Astrocyte of the cerebellum (primary cell): ENCODE results near the gene TTBK2.

Source experiments
- DNase-seq: peaks from one replicate; pipeline ENCODE4 v3.0.0-alpha.2; 2011; ENCODE audit warnings: low read depth
- H3K4me3 ChIP-seq: 2 replicates; pipeline ENCODE4 v1.5.1; 2011; ENCODE audit warnings: mild to moderate bottlenecking, low read depth, low read length, moderate library complexity
- CTCF ChIP-seq: IDR thresholded peaks from 2 replicates; pipeline ENCODE4 v1.5.1; 2012; ENCODE audit warnings: low read length, low read depth, moderate library complexity, mild to moderate bottlenecking; ENCODE audit errors: missing control alignments
- in situ Hi-C: cut with HindIII; loops from 2 replicates; pipeline ENCODE4 v1.10.0; 2017; ENCODE audit warnings: low sequenced_read_pairs

The TTBK2 gene

GRCh38 chr15:42728560-42728959 is 192.0 kb downstream of the TTBK2 start:
- in situ Hi-C loops: no loop called here
- DNase-seq: no peak
- TF ChIP-seq CTCF: no peak
- H3K4me3 ChIP-seq: no peak overlapping the region

GRCh38 chr15:42727750-42728381 is 192.7 kb downstream of the TTBK2 start:
- DNase-seq: no peak
- no peak for TF ChIP-seq CTCF
- no peak overlapping the region for H3K4me3 ChIP-seq
- in situ Hi-C loops: no loop called here

- in situ Hi-C loops: no loop called here
- TF ChIP-seq CTCF: no peak
- DNase-seq: no peak
- H3K4me3 ChIP-seq: no peak overlapping the region
These were observed 194.5 kb downstream of the TTBK2 start for GRCh38 chr15:42726114-42726513.

GRCh38 chr15:42725331-42725903 is 195.2 kb downstream of the TTBK2 start:
- no peak for TF ChIP-seq CTCF
- no peak for DNase-seq
- in situ Hi-C loops: no loop called here
- H3K4me3 ChIP-seq: no peak overlapping the region

GRCh38 chr15:42724276-42724675 is 196.3 kb downstream of the TTBK2 start:
- no peak for DNase-seq
- in situ Hi-C loops: no loop called here
- no peak for TF ChIP-seq CTCF
- no peak overlapping the region for H3K4me3 ChIP-seq

GRCh38 chr15:42723068-42723467 is 197.5 kb downstream of the TTBK2 start:
- no peak overlapping the region for H3K4me3 ChIP-seq
- in situ Hi-C loops: no loop called here
- peak; percentile 20 for TF ChIP-seq CTCF
- DNase-seq: no peak

GRCh38 chr15:42721916-42722315 is 198.7 kb downstream of the TTBK2 start:
- in situ Hi-C loops: no loop called here
- H3K4me3 ChIP-seq: no peak overlapping the region
- no peak for TF ChIP-seq CTCF
- DNase-seq: no peak
